Mesenchymal stem cell (in vitro differentiated cells and primary cell): ENCODE results near the gene EPS8L3.
"Not testable (repeated sequence)": the region's sequence is repeated elsewhere in the genome, so short reads cannot be mapped to it uniquely, and the experiment has no call there.

Experiments used
- DNase-seq: peaks from one replicate; pipeline ENCODE4 v3.0.0-alpha.2; 2013
- H2AFZ ChIP-seq: one replicate; pipeline ENCODE4 v1.6.1; 2013; ENCODE audit warnings: low read depth, mild to moderate bottlenecking, control low read depth, inconsistent platforms, low read length, moderate library complexity
- H2AK5ac ChIP-seq: 2 replicates; pipeline ENCODE4 v1.6.1; 2013; ENCODE audit warnings: low read length, moderate library complexity, mild to moderate bottlenecking, inconsistent platforms; ENCODE audit not compliant: severe bottlenecking
- H2BK120ac ChIP-seq: one replicate; pipeline ENCODE4 v1.6.1; 2013; ENCODE audit warnings: low read depth, mild to moderate bottlenecking, inconsistent platforms, low read length, moderate library complexity
- H2BK12ac ChIP-seq, 2 experiments: one replicate each; pipeline ENCODE4 v1.6.1; 2013; ENCODE audit warnings: inconsistent platforms in 2 of 2, low read length in 2 of 2, mild to moderate bottlenecking in 2 of 2, moderate library complexity in 2 of 2, control low read depth in 1 of 2
- H2BK15ac ChIP-seq: one replicate; pipeline ENCODE4 v1.6.1; 2013; ENCODE audit warnings: mild to moderate bottlenecking, low read depth, inconsistent platforms; ENCODE audit not compliant: poor library complexity, severe bottlenecking
- H2BK5ac ChIP-seq: 2 replicates; pipeline ENCODE4 v1.6.1; 2013; ENCODE audit warnings: low read depth, mild to moderate bottlenecking, low read length, control low read depth, inconsistent platforms; ENCODE audit not compliant: poor library complexity, severe bottlenecking
- H3K14ac ChIP-seq, 2 experiments: one replicate each; pipeline ENCODE4 v1.6.1; 2013; ENCODE audit warnings: inconsistent platforms in 2 of 2, low read length in 2 of 2, control low read depth in 1 of 2, mild to moderate bottlenecking in 1 of 2, moderate library complexity in 1 of 2
- H3K18ac ChIP-seq, 2 experiments: one replicate each; pipeline ENCODE4 v1.6.1; 2013; ENCODE audit warnings: inconsistent platforms in 2 of 2, low read length in 2 of 2, control low read depth in 1 of 2, low read depth in 1 of 2, mild to moderate bottlenecking in 1 of 2
- H3K23ac ChIP-seq, 2 experiments: one replicate each; pipeline ENCODE4 v1.6.1; 2013; ENCODE audit warnings: inconsistent platforms in 2 of 2, low read length in 2 of 2, mild to moderate bottlenecking in 2 of 2, moderate library complexity in 2 of 2, control low read depth in 1 of 2
- H3K27ac ChIP-seq: 2 replicates; pipeline ENCODE4 v1.5.1; 2013; ENCODE audit warnings: mild to moderate bottlenecking, moderate library complexity, low read length, control low read depth, inconsistent platforms; ENCODE audit not compliant: poor library complexity, severe bottlenecking
- H3K27me3 ChIP-seq, 2 experiments: 2 replicates each; pipeline versions ENCODE4 v1.6.1 to v1.7.0; 2013; ENCODE audit warnings: low read length in 2 of 2, mild to moderate bottlenecking in 2 of 2, moderate library complexity in 2 of 2, control low read depth in 1 of 2, inconsistent platforms in 1 of 2; ENCODE audit not compliant: control insufficient read depth in 1 of 2, insufficient read depth in 1 of 2
- H3K36me3 ChIP-seq, 2 experiments: 2 replicates each; pipeline versions ENCODE4 v1.6.1 to v1.7.0; 2013; ENCODE audit warnings: low read length in 2 of 2, control low read depth in 1 of 2, inconsistent platforms in 1 of 2, low read depth in 1 of 2, mild to moderate bottlenecking in 1 of 2; ENCODE audit not compliant: insufficient read depth in 2 of 2, control insufficient read depth in 1 of 2
- H3K4ac ChIP-seq, 2 experiments: one replicate each; pipeline ENCODE4 v1.6.1; 2013; ENCODE audit warnings: inconsistent platforms in 2 of 2, low read length in 2 of 2, mild to moderate bottlenecking in 2 of 2, moderate library complexity in 2 of 2, control low read depth in 1 of 2, low read depth in 1 of 2
- H3K4me1 ChIP-seq: 2 replicates; pipeline ENCODE4 v1.6.1; 2013; ENCODE audit warnings: low read depth, low read length, control low read depth; ENCODE audit not compliant: control insufficient read depth, insufficient read depth
- H3K4me2 ChIP-seq: 2 replicates; pipeline ENCODE4 v1.6.1; 2013; ENCODE audit warnings: low read length, mild to moderate bottlenecking, inconsistent platforms; ENCODE audit not compliant: poor library complexity, severe bottlenecking
- H3K4me3 ChIP-seq, 2 experiments: 2 replicates each; pipeline versions ENCODE4 v1.5.1 to v1.7.0; 2013; ENCODE audit warnings: low read length in 2 of 2, mild to moderate bottlenecking in 2 of 2, control low read depth in 1 of 2, low read depth in 1 of 2; ENCODE audit not compliant: insufficient read depth in 1 of 2
- H3K79me1 ChIP-seq: replicated peaks from 2 replicates; pipeline ENCODE4 v1.6.1; 2013; ENCODE audit warnings: mild to moderate bottlenecking, control low read depth, low read length, inconsistent platforms; ENCODE audit not compliant: poor library complexity, severe bottlenecking
- H3K9ac ChIP-seq: 2 replicates; pipeline ENCODE4 v1.7.0; 2013; ENCODE audit warnings: mild to moderate bottlenecking, low read length, moderate library complexity
- H3K9me3 ChIP-seq: 2 replicates; pipeline ENCODE4 v1.7.0; 2013; ENCODE audit warnings: mild to moderate bottlenecking, low read length; ENCODE audit not compliant: control insufficient read depth
- H4K8ac ChIP-seq: one replicate; pipeline ENCODE4 v1.6.1; 2013; ENCODE audit warnings: inconsistent platforms, mild to moderate bottlenecking, low read length, moderate library complexity
- H4K91ac ChIP-seq: one replicate; pipeline ENCODE4 v1.6.1; 2013; ENCODE audit warnings: mild to moderate bottlenecking, low read length, inconsistent platforms
- WGBS: methylation state at CpG from one replicate; pipeline ENCODE4 v1.1.7; 2013; ENCODE audit warnings: mixed read lengths; 5-methylcytosine and 5-hydroxymethylcytosine counted together

Gene EPS8L3

DNA sequence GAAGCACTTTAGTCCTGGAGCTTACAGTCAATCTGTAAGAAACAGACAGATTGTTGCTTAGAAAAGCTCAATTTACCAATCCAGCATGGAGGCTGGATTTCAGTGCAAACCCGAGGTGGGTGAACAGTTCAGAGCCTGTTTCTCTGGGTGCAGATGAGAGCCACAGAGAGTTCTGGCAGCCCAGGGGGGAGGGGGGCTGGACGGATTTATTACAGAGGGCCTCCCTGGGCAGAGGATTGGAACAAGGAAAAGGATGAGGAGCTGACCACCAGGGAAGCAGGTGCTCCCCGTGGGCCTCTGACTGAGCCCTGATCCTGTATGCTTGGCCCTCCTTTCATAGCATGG, 38.0 kb upstream of the EPS8L3 start:
- WGBS = 69% methylated on average over 3 of the region's 3 CpGs

DNA sequence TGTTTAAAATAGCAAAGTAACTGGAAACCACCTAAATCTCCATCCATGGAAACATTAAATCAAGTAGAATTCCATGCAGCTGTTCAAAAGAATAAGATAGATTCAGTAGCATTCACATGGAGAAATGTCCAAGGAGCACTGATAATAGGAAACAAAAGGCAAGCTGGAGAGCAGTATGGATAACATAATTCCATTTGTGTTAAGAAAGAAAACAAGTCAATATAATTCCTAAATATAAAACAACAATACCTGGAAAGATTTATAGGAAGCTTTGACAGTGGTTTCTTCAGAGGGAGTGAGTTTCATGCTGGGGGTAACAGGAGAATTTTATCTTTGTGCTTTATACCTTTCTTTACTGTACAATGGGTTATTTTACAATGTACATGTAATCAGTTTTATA, 36.6 kb upstream of the EPS8L3 start:
- Histone ChIP-seq H3K36me3 (no peaks in the 10 kb centered on the region), H3K27ac (no peak overlapping the region), H2BK5ac (no peak overlapping the region), H3K9me3 (no peaks in the 10 kb centered on the region), H4K8ac (no peak overlapping the region), H3K4me1 (peaks cover 7% of the 10 kb centered on the region), H2BK15ac (no peak overlapping the region), H4K91ac (no peak overlapping the region), H2AK5ac (no peak overlapping the region), H3K79me1 (no peaks in the 10 kb centered on the region), H3K23ac (no peak overlapping the region), H2AFZ (no peak overlapping the region), H3K27me3 (no peaks in the 10 kb centered on the region), H3K18ac (no peak overlapping the region), H3K4me2 (no peak overlapping the region), H3K9ac (no peak overlapping the region), H3K4me3 (no peak overlapping the region), H2BK12ac (no peak overlapping the region), H3K4ac (no peak overlapping the region), H3K14ac (no peak overlapping the region), H2BK120ac (no peak overlapping the region)
- no peak for DNase-seq

More for the DNA sequence above, 38.0 kb upstream of the EPS8L3 start:
- Histone ChIP-seq H3K9me3 (no peaks in the 10 kb centered on the region), H2BK15ac (no peak overlapping the region), H3K23ac (no peak overlapping the region), H3K4ac (no peak overlapping the region), H2BK12ac (no peak overlapping the region), H4K91ac (no peak overlapping the region), H3K4me3 (no peak overlapping the region), H3K79me1 (no peaks in the 10 kb centered on the region), H3K27me3 (no peaks in the 10 kb centered on the region), H3K14ac (no peak overlapping the region), H3K9ac (no peak overlapping the region), H2AFZ (no peak overlapping the region), H3K36me3 (no peaks in the 10 kb centered on the region), H3K4me2 (no peak overlapping the region), H3K18ac (no peak overlapping the region), H2BK120ac (no peak overlapping the region), H2BK5ac (no peak overlapping the region), H4K8ac (no peak overlapping the region), H3K27ac (no peak overlapping the region), H2AK5ac (no peak overlapping the region), H3K4me1 (peaks cover 7% of the 10 kb centered on the region)
- no peak for DNase-seq

DNA sequence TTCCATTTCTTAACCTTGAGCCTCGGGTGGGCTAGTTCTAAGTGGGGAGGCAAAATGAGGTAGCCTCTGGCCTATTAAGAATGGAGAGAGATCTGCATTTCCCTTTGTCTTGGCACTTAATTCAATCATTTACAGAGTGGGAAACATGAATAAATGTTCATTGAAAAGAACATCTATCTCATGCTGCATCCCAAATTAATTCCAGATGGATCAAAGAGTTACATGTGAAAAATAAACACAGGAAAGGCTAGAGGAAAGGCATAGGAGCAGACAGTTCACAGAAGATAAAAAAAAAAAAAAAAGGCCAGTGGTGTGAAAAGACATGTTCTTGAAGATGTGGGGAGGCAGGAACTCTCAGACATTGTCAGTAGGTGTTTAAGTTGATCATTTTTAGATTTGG, 35.7 kb upstream of the EPS8L3 start:
- Histone ChIP-seq H3K9ac (no peak overlapping the region), H2BK120ac (no peak overlapping the region), H3K4me3 (no peak overlapping the region), H3K18ac (no peak overlapping the region), H4K91ac (no peak overlapping the region), H3K27me3 (no peaks in the 10 kb centered on the region), H2BK15ac (no peak overlapping the region), H4K8ac (no peak overlapping the region), H3K36me3 (no peaks in the 10 kb centered on the region), H3K23ac (no peak overlapping the region), H3K27ac (no peak overlapping the region), H2AK5ac (no peak overlapping the region), H2BK5ac (no peak overlapping the region), H3K79me1 (no peaks in the 10 kb centered on the region), H3K4me1 (peaks cover 9% of the 10 kb centered on the region), H3K14ac (no peak overlapping the region), H2AFZ (no peak overlapping the region), H3K9me3 (no peaks in the 10 kb centered on the region), H2BK12ac (no peak overlapping the region), H3K4me2 (no peak overlapping the region), H3K4ac (no peak overlapping the region)
- no peak for DNase-seq
- WGBS = 60% methylated on average over 1 of the region's 1 CpG

DNA sequence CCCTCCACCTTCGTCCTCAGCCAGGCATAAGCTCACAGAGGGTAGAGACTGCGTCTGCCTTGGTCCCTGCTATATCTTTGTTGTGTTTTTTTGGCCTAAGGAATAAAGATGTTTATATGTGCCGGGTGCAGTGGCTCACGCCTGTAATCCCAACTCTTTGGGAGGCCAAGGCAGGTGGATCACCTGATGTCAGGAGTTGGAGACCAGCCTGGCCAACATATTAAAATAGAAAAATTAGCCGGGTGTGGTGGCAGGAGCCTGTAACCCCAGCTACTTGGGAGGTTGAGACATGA, 33.5 kb upstream of the EPS8L3 start:
- H3K27me3 ChIP-seq, H3K4me2 ChIP-seq, H2BK12ac ChIP-seq, H2BK120ac ChIP-seq, H3K14ac ChIP-seq, H2BK15ac ChIP-seq, H4K8ac ChIP-seq, H3K23ac ChIP-seq, H2BK5ac ChIP-seq, H3K27ac ChIP-seq, H3K9me3 ChIP-seq, H4K91ac ChIP-seq, H3K36me3 ChIP-seq, H2AFZ ChIP-seq, H2AK5ac ChIP-seq, H3K79me1 ChIP-seq, H3K4ac ChIP-seq, DNase-seq: not testable (repeated sequence)
- WGBS = 98% methylated on average over 5 of the region's 5 CpGs
- H3K4me1 ChIP-seq = peaks cover 18% of the 10 kb centered on the region
- peak overlapping the region in 1 of 2 experiments; percentile 24 for H3K18ac ChIP-seq
- H3K4me3 ChIP-seq = peak overlapping the region in 1 of 2 experiments; percentile 58
- peak overlapping the region; percentile 77 for H3K9ac ChIP-seq
